ENCODE data around the gene HS3ST4. TPM values are rescaled to one million over a fixed set of nuclear protein-coding genes. Genes with fewer than 3 reads are reported as not detected.

HS3ST4 gene
- total RNA-seq, 1 donor from 2014 or later: not detected

DNA sequence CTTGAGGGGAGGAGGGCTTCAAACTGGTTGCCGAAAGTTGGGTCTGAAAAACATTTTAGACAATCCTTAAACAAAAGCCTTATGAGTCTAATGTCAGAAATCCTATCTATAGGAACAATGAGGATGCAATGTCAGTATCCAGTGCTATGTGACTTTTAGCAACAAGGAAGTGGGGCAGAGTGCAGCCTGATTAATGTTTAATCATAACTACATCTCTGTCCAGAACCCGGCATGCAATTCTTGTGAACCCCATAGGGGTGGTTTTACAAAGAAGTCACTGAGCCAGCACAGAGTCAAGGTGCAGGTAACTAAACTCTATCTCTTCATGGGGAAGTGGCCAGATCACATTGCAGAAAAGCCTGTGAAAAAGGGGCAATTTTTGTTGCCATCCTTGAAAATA, 267.5 kb downstream of the HS3ST4 start:
- Histone ChIP-seq H3K36me3 (ENCODE audit: control insufficient read depth, insufficient read depth, low read length) (no peaks in the 10 kb centered on the region), H3K27me3 (ENCODE audit: control insufficient read depth, insufficient read depth, low read length) (no peaks in the 10 kb centered on the region), H3K4me3 (ENCODE audit: low read depth, low read length) (no peak overlapping the region)
- FAIRE-seq (no peak), DNase-seq (ENCODE audit: low read depth) (no peak)
- TF ChIP-seq, protein P1, sequence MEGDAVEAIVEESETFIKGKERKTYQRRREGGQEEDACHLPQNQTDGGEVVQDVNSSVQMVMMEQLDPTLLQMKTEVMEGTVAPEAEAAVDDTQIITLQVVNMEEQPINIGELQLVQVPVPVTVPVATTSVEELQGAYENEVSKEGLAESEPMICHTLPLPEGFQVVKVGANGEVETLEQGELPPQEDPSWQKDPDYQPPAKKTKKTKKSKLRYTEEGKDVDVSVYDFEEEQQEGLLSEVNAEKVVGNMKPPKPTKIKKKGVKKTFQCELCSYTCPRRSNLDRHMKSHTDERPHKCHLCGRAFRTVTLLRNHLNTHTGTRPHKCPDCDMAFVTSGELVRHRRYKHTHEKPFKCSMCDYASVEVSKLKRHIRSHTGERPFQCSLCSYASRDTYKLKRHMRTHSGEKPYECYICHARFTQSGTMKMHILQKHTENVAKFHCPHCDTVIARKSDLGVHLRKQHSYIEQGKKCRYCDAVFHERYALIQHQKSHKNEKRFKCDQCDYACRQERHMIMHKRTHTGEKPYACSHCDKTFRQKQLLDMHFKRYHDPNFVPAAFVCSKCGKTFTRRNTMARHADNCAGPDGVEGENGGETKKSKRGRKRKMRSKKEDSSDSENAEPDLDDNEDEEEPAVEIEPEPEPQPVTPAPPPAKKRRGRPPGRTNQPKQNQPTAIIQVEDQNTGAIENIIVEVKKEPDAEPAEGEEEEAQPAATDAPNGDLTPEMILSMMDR (IDR thresholded peaks at IDR 0.05; ENCODE audit: insufficient read depth, low read length, severe bottlenecking): no peak

DNA sequence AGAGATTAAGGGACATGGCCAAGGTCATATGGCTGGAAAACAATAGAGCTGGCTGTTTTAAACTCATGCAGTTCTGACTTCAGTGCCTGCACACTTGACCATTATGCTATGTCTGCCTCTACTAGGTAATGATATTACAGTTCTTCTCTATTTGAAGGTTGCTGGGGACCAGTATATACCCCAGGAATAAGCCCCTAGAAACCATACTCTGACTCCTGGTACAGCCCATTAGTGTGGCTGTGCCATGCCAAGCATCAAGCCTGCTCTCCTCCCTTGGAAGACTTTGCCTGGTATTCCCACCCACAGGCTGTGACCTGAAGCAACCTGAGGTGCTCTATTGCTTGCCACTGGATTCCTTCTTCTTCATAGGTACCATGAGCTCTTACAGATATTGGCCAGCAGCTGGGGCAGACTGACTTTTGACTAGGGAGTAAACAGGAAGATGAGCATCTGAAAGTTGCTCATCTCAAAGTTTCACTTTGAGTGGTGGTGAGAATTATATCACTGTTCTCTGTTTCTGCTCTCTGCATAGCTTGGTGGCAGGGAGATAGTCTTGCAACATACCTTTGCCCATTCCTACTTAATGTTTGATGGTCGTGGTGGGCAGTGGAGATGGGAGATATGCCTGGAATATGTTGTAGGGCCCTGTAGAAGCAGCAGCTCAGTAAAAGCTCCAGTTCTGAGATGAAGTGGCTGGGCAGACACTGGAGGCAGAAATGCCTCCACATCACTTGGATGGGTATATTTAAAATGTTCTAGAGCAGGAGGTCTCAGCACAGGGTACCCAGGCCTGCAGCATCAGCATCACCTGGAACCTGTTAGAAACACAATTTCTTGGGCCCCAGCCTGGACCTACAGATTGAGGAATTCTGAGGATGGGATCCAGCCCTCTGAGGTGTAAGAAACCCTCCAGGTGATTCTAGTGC, 274.7 kb downstream of the HS3ST4 start:
- Histone ChIP-seq H3K4me3 (ENCODE audit: low read depth, low read length) (no peak overlapping the region), H3K36me3 (ENCODE audit: control insufficient read depth, insufficient read depth, low read length) (no peaks in the 10 kb centered on the region), H3K27me3 (ENCODE audit: control insufficient read depth, insufficient read depth, low read length) (no peaks in the 10 kb centered on the region)
- DNase-seq (ENCODE audit: low read depth): no peak
- TF ChIP-seq, protein P1 (IDR thresholded peaks at IDR 0.05; ENCODE audit: insufficient read depth, low read length, severe bottlenecking): no peak
- FAIRE-seq: no peak

DNA sequence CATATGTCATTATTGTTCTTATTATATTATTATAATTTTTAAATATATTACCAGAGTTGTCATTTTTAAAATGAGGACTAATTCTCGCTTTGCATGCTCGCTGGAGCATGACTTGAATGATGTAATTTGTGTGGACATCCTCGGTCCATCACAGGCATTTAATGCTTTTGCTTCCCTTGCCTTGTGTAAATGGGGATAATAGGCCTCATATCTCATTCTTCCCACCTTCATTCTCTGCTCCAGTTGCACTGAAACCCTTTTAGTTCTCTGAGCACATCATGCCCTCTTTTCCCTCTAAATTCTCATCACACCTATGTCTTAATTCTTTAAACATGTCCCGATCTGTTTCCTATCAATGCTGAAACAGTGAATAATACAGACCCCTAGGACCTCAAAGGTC, 285.4 kb downstream of the HS3ST4 start:
- DNase-seq (ENCODE audit: low read depth) (no peak), FAIRE-seq (no peak)
- Histone ChIP-seq H3K4me3 (ENCODE audit: low read depth, low read length) (no peak overlapping the region), H3K36me3 (ENCODE audit: control insufficient read depth, insufficient read depth, low read length) (no peaks in the 10 kb centered on the region), H3K27me3 (ENCODE audit: control insufficient read depth, insufficient read depth, low read length) (no peaks in the 10 kb centered on the region)
- TF ChIP-seq, protein P1 (IDR thresholded peaks at IDR 0.05; ENCODE audit: insufficient read depth, low read length, severe bottlenecking): no peak

DNA sequence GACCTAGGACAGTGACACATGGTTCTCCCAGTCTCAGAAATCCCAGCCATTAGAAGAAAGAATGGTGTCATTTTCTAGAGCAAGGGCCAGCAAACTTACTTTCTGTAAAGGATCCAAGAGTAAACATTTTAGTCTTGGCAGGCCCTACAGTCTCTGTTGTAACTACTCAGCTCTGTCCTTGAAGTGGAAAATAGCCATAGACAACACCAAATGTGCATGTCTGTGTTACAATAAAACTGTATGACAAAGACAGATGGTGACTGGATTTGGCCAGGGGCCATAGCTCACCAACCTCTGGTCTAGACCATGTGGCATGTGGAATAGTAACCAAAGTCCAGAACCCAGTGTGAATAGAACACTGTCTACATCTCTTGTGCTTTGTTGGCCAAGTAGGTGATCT, 286.5 kb downstream of the HS3ST4 start:
- no peak overlapping the region for H3K4me3 ChIP-seq (ENCODE audit: low read depth, low read length)
- FAIRE-seq (no peak), DNase-seq (ENCODE audit: low read depth) (no peak)
- H3K36me3 ChIP-seq (ENCODE audit: control insufficient read depth, insufficient read depth, low read length): no peaks in the 10 kb centered on the region
- H3K27me3 ChIP-seq (ENCODE audit: control insufficient read depth, insufficient read depth, low read length): no peaks in the 10 kb centered on the region
- TF ChIP-seq, protein P1 (IDR thresholded peaks at IDR 0.05; ENCODE audit: insufficient read depth, low read length, severe bottlenecking): no peak

DNA sequence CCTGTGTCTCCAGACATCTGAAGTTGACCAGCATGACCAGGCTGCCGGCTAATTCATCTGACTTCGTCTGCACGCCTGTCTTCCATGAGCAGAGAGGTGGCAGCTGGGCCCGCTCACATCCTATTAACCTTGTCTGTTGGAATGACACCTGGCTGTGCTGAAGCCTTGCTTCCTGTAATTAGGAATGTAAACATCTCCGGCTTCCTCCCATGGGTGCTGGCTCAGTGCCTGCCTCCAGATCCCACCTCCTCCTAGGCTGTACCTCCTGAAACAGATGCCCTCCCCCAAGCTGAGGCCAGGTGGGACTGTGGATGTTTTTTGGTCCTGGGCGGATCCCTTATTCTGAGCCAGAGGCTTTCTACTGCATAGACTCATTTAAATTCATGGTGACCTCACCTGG, 296.3 kb downstream of the HS3ST4 start:
- TF ChIP-seq, protein P1 (IDR thresholded peaks at IDR 0.05; ENCODE audit: insufficient read depth, low read length, severe bottlenecking): no peak
- DNase-seq (ENCODE audit: low read depth) (no peak), FAIRE-seq (no peak)
- no peak overlapping the region for H3K4me3 ChIP-seq (ENCODE audit: low read depth, low read length)
- no peaks in the 10 kb centered on the region for H3K27me3 ChIP-seq (ENCODE audit: control insufficient read depth, insufficient read depth, low read length)
- H3K36me3 ChIP-seq (ENCODE audit: control insufficient read depth, insufficient read depth, low read length): no peaks in the 10 kb centered on the region
